Fibroblast of skin of right quadriceps (primary cell): Measurements from ENCODE around the gene PIP5KL1.
"Not testable (repeated sequence)": the region's sequence is repeated elsewhere in the genome, so short reads cannot be mapped to it uniquely, and the experiment has no call there.

Experiments
- DNase-seq: peaks from one replicate; pipeline ENCODE4 v3.0.0-alpha.2; 2013

Gene PIP5KL1

DNA sequence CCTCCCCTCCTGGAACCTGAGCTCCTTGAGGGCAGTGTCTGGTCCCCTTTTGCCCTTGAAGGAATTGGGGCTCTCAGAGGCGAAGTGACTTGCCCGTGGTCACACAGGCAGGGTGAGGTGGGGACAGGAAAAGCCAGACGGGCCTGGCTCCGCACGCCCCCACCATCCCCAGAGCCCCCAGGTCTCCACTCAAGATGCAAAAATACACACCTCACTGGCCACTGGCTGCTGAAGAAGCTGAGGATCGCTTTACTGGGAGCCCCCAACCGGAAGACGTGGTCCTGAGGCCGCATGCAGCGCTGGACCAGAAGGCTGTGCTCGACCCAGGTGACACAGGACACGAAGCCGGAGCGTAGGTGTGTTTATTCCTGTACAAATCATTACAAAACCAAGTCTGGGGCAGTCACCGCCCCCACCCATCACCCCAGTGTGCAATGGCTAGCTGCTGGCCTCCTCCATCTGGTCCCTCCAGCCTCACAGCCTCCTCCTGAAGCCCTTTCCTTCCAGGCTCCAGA is 45.5 kb downstream of the PIP5KL1 start:
- no peak for DNase-seq

- DNase-seq: no peak
Measured at GRCh38 chr9:127884427-127884911, 46.1 kb downstream of the PIP5KL1 start.

GRCh38 chr9:127883959-127884358 is 46.6 kb downstream of the PIP5KL1 start:
- DNase-seq: no peak

- DNase-seq: not testable (repeated sequence)
Measured at GRCh38 chr9:127881715-127882114, 48.9 kb downstream of the PIP5KL1 start.

GRCh38 chr9:127880143-127880542 is 50.4 kb downstream of the PIP5KL1 start:
- DNase-seq: no peak

DNA sequence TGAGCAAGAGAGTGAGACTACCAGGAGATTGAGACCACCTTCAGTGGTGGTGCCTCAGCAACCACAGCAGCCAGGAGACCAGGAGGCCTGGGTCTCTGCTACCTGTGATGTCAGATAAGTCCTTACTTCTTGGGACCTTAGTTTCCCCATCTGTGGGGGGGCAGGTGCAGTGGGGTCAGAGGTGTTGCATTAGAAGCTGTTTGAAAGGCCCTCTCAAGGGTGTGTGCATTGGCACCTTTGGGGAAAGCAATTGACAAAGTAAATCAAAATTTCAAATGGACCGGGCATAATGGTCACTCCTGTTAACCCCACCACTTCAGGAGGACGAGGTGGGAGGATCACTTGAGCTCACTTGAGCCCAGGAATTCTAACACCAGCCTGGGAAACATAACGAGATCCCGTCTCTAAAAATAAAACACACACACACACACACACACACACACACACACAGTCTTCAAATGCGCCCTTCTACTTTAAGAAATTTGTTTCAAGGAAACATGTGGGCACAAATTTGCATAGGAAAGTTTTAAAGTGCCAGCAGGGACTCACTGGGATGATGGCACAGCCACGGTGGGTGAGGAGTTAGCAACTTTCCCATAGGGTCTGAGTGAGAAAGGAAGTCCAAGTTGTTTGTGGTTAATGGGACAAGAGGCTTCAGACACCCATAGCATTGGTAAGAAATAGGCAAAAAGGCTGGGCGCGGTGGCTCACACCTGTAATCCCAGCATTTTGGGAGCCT is 51.8 kb downstream of the PIP5KL1 start:
- no peak for DNase-seq

GRCh38 chr9:127878001-127878651 is 52.5 kb downstream of the PIP5KL1 start:
- no peak for DNase-seq

GRCh38 chr9:127877566-127877998 is 53.0 kb downstream of the PIP5KL1 start, which contains the start of gene AK1:
AK1 (minus strand) TSS chr9:127877675; CDS start chr9:127874617, 3,058 bp downstream.
- DNase-seq: peak; percentile 55

- DNase-seq: no peak
Measured at GRCh38 chr9:127876764-127877562, 53.6 kb downstream of the PIP5KL1 start.

DNA sequence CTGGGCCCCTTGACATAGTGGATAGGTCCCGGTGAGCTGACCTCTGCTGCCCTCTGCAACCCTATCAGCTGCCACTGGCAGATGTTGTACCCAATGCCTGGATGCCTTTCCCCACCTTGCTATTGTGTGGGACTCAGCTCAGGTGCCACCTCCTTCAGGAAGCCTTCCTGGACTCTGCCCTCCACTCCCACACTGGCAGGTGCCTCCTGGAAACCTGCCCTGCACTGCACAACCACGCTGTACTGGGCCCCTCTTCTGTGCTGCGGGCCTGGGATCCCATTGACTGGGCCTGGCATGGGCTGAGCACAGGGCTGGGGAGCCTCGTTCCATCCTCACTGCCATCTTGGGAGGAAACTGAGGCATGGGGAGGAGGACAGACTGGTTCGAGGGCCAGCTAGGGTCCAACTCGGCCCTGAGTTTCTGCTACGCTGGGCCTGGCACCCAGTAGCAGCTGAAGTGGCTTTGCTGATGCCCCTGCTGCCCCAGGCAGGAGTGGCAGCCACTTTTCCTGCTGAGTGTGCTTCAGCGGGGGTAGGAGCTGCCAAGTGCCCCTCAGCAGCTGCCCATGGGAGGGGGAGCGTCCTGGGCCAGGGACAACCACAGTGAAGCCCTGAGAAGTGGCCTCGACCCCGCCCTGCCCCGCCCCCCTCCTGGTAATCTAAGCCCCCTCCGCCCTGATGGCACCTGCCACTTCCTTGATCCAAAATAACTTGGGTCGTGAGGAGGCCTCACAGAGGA is 54.4 kb downstream of the PIP5KL1 start:
- no peak for DNase-seq

- DNase-seq: peak; percentile 61
Measured at GRCh38 chr9:127875306-127875966, 55.1 kb downstream of the PIP5KL1 start.

DNA sequence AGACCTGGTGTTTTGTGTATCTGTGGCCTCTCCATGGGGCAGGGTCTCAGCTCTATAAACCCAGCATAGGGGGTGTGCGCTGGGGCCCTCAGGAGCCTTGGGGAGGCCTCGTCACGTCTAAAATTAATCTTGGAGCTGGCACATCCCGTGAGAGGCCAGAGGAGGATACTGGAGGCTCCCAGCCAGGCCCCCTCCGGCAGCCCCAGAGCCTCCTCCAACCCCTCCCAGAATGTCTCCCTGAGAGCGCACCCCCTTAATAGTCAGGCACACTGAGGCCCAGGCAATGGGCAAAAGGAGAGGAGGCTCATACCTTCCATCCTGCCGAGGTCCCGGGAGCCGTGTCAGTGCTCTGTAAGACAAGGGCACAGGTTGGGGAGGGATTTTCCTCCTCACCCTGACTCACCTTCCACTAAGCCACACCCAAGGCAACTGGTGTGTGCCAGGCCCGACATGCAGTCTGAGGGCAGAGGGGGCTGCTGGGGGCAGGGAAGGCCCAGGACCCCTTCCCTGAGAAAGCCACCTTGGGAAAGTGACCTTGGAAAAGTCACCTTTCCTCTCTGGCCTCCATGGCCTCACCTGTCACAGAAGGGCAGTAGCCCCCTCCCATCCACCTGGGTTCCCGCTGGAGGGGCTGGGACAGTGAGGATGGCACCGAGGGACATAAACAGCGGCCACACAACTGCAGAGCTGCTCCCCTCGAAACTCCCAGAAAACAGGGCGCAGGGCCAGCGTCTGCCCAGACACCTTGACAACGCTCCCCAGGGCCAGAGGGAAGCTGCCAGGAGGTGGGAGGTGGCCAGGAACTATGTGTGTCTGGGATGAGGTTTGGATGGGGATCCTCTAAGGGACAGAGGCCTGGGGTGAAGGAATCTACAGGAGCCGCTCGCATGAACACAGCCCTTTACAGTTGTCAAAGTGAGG is 56.0 kb downstream of the PIP5KL1 start:
- no peak for DNase-seq

- no peak for DNase-seq
Measured at GRCh38 chr9:127873886-127874285, 56.7 kb downstream of the PIP5KL1 start.

DNA sequence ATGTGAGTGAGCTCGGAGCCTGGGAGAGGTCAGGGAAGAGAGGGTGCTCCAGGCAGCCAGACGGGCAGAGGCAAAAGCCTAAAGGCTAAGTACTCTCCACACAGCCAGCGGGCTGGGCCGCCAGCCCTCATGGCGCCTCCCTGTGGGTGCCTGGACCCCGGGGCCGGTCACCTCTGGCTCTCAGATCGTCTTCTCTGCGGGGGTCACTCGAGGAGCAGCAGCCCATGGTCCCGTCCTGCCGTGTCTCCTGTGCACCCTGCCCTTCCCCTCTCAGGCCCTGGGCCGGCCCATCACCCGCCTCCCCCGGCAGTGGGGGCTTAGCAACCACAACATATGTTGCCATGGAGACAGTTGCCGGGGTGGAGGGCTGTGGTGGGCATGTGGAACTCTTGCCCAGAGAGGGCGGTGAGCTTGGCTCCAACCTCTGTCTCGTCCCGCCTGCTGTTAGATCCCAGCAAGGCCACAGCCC is 57.3 kb downstream of the PIP5KL1 start:
- DNase-seq: no peak

DNA sequence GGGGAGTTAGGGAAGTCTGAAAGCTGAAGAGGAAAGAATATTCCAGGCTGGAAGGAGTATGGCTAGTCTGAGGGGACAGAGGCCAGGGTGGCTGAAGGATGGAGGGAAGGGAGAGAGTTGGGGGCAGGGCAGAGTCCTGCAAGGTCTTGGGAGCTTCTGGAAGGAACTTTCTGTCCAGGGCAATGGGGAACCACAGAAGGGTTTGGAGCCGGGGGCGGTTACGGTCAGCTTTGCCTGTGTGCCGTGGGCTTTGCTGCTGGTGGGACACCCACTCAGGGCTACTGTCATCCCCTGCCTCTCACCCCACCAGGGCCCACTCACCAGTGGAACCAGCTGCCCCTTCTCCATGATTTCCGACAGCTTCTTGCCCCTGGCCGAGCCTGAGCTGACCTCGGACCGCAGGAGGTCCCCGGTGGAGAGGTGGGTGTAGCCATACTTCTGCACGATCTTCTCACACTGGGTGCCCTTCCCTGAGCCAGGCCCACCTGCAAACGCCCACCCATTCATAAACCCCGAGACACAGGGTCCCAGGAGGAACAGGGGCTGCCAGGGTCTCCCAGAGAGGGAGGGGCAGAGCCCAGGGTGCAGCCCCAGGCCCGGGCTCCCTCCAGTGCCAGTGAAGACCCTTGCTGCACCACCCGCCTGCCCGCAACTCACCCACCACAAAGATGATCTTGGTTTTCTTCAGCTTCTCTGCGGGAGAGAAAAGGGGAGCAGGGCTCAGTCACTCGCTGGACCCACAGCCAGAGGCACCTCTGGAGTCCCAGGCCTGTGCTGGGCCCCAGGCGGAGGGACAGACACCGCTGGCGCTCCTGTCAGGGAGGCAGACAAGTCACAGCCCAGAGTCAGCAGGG is 58.0 kb downstream of the PIP5KL1 start:
- DNase-seq: no peak

DNA sequence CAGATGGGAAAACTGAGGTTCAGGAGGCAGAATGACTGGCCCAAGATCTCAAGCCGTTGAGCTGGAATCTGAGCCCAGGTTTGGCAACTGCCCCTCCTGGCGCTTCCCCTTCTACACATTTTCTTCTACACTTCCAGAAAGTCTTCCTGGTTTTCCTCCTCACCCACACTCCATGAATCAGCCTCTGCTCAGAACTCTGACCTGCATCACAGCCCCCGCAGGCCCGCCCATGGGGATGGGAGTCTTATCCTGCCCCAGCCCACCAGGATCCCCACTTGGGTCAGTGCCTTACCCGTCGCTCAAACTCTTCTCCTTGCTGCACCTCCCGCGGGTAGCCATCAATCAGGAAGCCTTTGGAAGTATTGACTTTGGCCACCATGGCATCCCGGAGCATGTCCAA is 59.0 kb downstream of the PIP5KL1 start:
- DNase-seq: no peak

- DNase-seq: no peak
Measured at GRCh38 chr9:127870887-127871286, 59.7 kb downstream of the PIP5KL1 start.
